Smooth muscle cell (in vitro differentiated cells): ENCODE data around the gene PLEKHD1. TPM values are rescaled to one million over a fixed set of nuclear protein-coding genes. Genes with fewer than 3 reads are reported as not detected.

Experiments used
- DNase-seq: peaks from one replicate; lab custom pipeline; 2025; ENCODE audit not compliant: unreplicated experiment; lab: John Stamatoyannopoulos, UW
- H2AFZ ChIP-seq: fragments of 200-600 bp; sonication (generic); 2 replicates; pipeline ENCODE4 v1.6.0; 2016; ENCODE audit warnings: antibody characterized with exemption, low read depth, mild to moderate bottlenecking
- H3F3A ChIP-seq: fragments of 200-600 bp; sonication (generic); 2 replicates; pipeline ENCODE4 v1.6.0; 2017; ENCODE audit warnings: antibody characterized with exemption, low read depth
- H3K27ac ChIP-seq: fragments of 200-600 bp; sonication (generic); 2 replicates; pipeline ENCODE4 v1.5.1; 2016; ENCODE audit warnings: low read depth, mild to moderate bottlenecking
- H3K27me3 ChIP-seq: fragments of 200-600 bp; sonication (generic); 2 replicates; pipeline ENCODE4 v1.6.1; 2016; ENCODE audit warnings: low read depth, mild to moderate bottlenecking
- H3K36me3 ChIP-seq: fragments of 200-600 bp; sonication (generic); 2 replicates; pipeline ENCODE4 v1.5.1; 2016; ENCODE audit warnings: low read depth
- H3K4me1 ChIP-seq: fragments of 200-600 bp; sonication (generic); 2 replicates; pipeline ENCODE4 v1.5.1; 2016; ENCODE audit warnings: low read depth
- H3K4me2 ChIP-seq: fragments of 200-600 bp; sonication (generic); 2 replicates; pipeline ENCODE4 v1.6.0; 2016; ENCODE audit warnings: mild to moderate bottlenecking
- H3K4me3 ChIP-seq: fragments of 200-600 bp; sonication (generic); 2 replicates; pipeline ENCODE4 v1.5.1; 2016; ENCODE audit warnings: mild to moderate bottlenecking
- H3K79me2 ChIP-seq: fragments of 200-600 bp; sonication (generic); 2 replicates; pipeline ENCODE4 v1.6.0; 2016; ENCODE audit warnings: low read depth, mild to moderate bottlenecking
- H3K9ac ChIP-seq: fragments of 200-600 bp; sonication (generic); 2 replicates; pipeline ENCODE4 v1.6.0; 2016; ENCODE audit warnings: low read depth
- H3K9me3 ChIP-seq: fragments of 200-600 bp; sonication (generic); replicated peaks from 2 replicates; pipeline ENCODE4 v1.5.1; 2016; ENCODE audit warnings: low read depth
- H4K20me1 ChIP-seq: fragments of 200-600 bp; sonication (generic); 2 replicates; pipeline ENCODE4 v1.6.0; 2016; ENCODE audit warnings: low read depth
- WGBS: methylation state at CpG from one replicate; pipeline ENCODE4 v1.1.7; 2016; ENCODE audit warnings: low lambda C conversion rate; 5-methylcytosine and 5-hydroxymethylcytosine counted together
- polyA plus RNA-seq: library from polyadenylated mRNA; unstranded; fragments of >200 nt; fragmentation: Nextera tagmentation; extraction: Ambion mirVana; gene quantifications from 2 replicates; pipeline ENCODE4 v1.2.1, GENCODE V29; 2016
- total RNA-seq: library from RNA; depleted of rRNA; stranded (reverse); fragments of >200 nt; gene quantifications from 2 replicates; pipeline ENCODE4 v1.2.3, GENCODE V29; 2014
- TF ChIP-seq, protein P1 (sequence below): fragments of 200-600 bp; sonication (generic); IDR thresholded peaks from 2 replicates; pipeline ENCODE4 v1.5.1; 2017; ENCODE audit warnings: borderline replicate concordance, mild to moderate bottlenecking, antibody characterized with exemption; ENCODE audit not compliant: insufficient read depth, poor library complexity, severe bottlenecking

The PLEKHD1 gene
- total and polyA plus RNA-seq, 2 experiments from 2014 or later: 0.03 TPM; not detected in 1

GRCh38 chr14:69528143-69528542, 43.6 kb downstream of the PLEKHD1 start:
- H2AFZ ChIP-seq: no peak overlapping the region
- H3K4me3 ChIP-seq: no peak overlapping the region
- TF ChIP-seq, protein P1, sequence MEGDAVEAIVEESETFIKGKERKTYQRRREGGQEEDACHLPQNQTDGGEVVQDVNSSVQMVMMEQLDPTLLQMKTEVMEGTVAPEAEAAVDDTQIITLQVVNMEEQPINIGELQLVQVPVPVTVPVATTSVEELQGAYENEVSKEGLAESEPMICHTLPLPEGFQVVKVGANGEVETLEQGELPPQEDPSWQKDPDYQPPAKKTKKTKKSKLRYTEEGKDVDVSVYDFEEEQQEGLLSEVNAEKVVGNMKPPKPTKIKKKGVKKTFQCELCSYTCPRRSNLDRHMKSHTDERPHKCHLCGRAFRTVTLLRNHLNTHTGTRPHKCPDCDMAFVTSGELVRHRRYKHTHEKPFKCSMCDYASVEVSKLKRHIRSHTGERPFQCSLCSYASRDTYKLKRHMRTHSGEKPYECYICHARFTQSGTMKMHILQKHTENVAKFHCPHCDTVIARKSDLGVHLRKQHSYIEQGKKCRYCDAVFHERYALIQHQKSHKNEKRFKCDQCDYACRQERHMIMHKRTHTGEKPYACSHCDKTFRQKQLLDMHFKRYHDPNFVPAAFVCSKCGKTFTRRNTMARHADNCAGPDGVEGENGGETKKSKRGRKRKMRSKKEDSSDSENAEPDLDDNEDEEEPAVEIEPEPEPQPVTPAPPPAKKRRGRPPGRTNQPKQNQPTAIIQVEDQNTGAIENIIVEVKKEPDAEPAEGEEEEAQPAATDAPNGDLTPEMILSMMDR: no peak
- H3K79me2 ChIP-seq: no peaks in the 10 kb centered on the region
- WGBS: 85% methylated on average over 4 of the region's 9 CpGs
- no peaks in the 10 kb centered on the region for H3K4me1 ChIP-seq
- no peaks in the 10 kb centered on the region for H3K36me3 ChIP-seq
- H3K4me2 ChIP-seq: no peak overlapping the region
- H3K27me3 ChIP-seq: peaks cover 27% of the 10 kb centered on the region
- H3K9me3 ChIP-seq: no peaks in the 10 kb centered on the region
- no peaks in the 10 kb centered on the region for H4K20me1 ChIP-seq
- H3F3A ChIP-seq: no peaks in the 10 kb centered on the region
- DNase-seq: no peak
- H3K27ac ChIP-seq: no peak overlapping the region
- H3K9ac ChIP-seq: no peak overlapping the region

- no peaks in the 10 kb centered on the region for H3K4me1 ChIP-seq
- H3K27ac ChIP-seq: no peak overlapping the region
- no peaks in the 10 kb centered on the region for H3K36me3 ChIP-seq
- TF ChIP-seq, protein P1: no peak
- H3K9me3 ChIP-seq: no peaks in the 10 kb centered on the region
- H2AFZ ChIP-seq: no peak overlapping the region
- no peak overlapping the region for H3K9ac ChIP-seq
- no peak overlapping the region for H3K4me2 ChIP-seq
- peaks cover 27% of the 10 kb centered on the region for H3K27me3 ChIP-seq
- H3K79me2 ChIP-seq: no peaks in the 10 kb centered on the region
- no peak overlapping the region for H3K4me3 ChIP-seq
- WGBS: 91% methylated on average over 5 of the region's 5 CpGs
- DNase-seq: no peak
- H3F3A ChIP-seq: no peaks in the 10 kb centered on the region
- no peaks in the 10 kb centered on the region for H4K20me1 ChIP-seq
Observed at GRCh38 chr14:69528930-69529329, 44.4 kb downstream of the PLEKHD1 start.

GRCh38 chr14:69529563-69529962, 45.0 kb downstream of the PLEKHD1 start:
- Histone ChIP-seq H3K27ac (no peak overlapping the region), H3K27me3 (peaks cover 24% of the 10 kb centered on the region), H4K20me1 (no peaks in the 10 kb centered on the region), H3K4me3 (no peak overlapping the region), H2AFZ (no peak overlapping the region), H3K36me3 (no peaks in the 10 kb centered on the region), H3K9ac (no peak overlapping the region), H3K79me2 (no peaks in the 10 kb centered on the region), H3K4me2 (no peak overlapping the region), H3K4me1 (no peaks in the 10 kb centered on the region), H3K9me3 (no peaks in the 10 kb centered on the region), H3F3A (no peaks in the 10 kb centered on the region)
- TF ChIP-seq, protein P1: no peak
- WGBS: 90% methylated on average over 3 of the region's 3 CpGs
- no peak for DNase-seq

GRCh38 chr14:69530095-69530494, 45.6 kb downstream of the PLEKHD1 start:
- Histone ChIP-seq H3F3A (no peaks in the 10 kb centered on the region), H3K79me2 (no peaks in the 10 kb centered on the region), H3K9ac (no peak overlapping the region), H4K20me1 (no peaks in the 10 kb centered on the region), H3K4me2 (no peak overlapping the region), H2AFZ (no peak overlapping the region), H3K4me3 (no peak overlapping the region), H3K36me3 (no peaks in the 10 kb centered on the region), H3K27me3 (peaks cover 20% of the 10 kb centered on the region), H3K4me1 (no peaks in the 10 kb centered on the region), H3K9me3 (no peaks in the 10 kb centered on the region), H3K27ac (no peak overlapping the region)
- 80% methylated on average over 4 of the region's 4 CpGs for WGBS
- DNase-seq: no peak
- TF ChIP-seq, protein P1: no peak
